WTC11 (cell line): ENCODE results near the gene SLC25A21. TPM values are rescaled to one million over a fixed set of nuclear protein-coding genes. Genes with fewer than 3 reads are reported as not detected.
"Not testable (repeated sequence)": the region's sequence is repeated elsewhere in the genome, so short reads cannot be mapped to it uniquely, and the experiment has no call there.

Source experiments
- ATAC-seq: fragments of 200-7000 bp; cut with Tn5 transposase; 2 replicates; pipeline ENCODE4 v1.10.0; 2021; ENCODE audit warnings: mild to moderate bottlenecking, moderate library complexity
- CTCF ChIA-PET: fragments of 300-600 bp; sonication (Branson Sonifier 250); formaldehyde crosslinking; loops from one replicate; lab custom pipeline; 2021; ENCODE audit warnings: antibody characterized with exemption; lab: Charles Lee
- POLR2A ChIA-PET: fragments of 350-600 bp; sonication (Branson Sonifier 250); formaldehyde crosslinking; loops from one replicate; lab custom pipeline; 2021; ENCODE audit warnings: antibody characterized with exemption; lab: Charles Lee
- DNase-seq: peaks from one replicate; pipeline ENCODE4 v3.0.0; 2021; ENCODE audit warnings: low spot score
- H3K27ac Mint-ChIP-seq: 2 replicates; pipeline ENCODE4 v1.8.0; 2021; ENCODE audit warnings: mixed read lengths
- H3K27me3 Mint-ChIP-seq: 2 replicates; pipeline ENCODE4 v1.8.0; 2021; ENCODE audit warnings: low read depth, mild to moderate bottlenecking, moderate library complexity, mixed read lengths
- H3K36me3 Mint-ChIP-seq: 2 replicates; pipeline ENCODE4 v1.8.0; 2021; ENCODE audit warnings: mixed read lengths
- H3K4me1 Mint-ChIP-seq: 2 replicates; pipeline ENCODE4 v1.8.0; 2022; ENCODE audit warnings: mixed read lengths
- H3K4me3 Mint-ChIP-seq: 2 replicates; pipeline ENCODE4 v1.8.0; 2021; ENCODE audit warnings: mild to moderate bottlenecking, moderate library complexity, mixed read lengths
- H3K9me3 Mint-ChIP-seq: 2 replicates; pipeline ENCODE4 v1.8.0; 2021; ENCODE audit warnings: mixed read lengths
- GABPB1 ChIP-seq: sonication (generic); formaldehyde crosslinking; IDR thresholded peaks from 2 replicates; pipeline ENCODE4 v1.8.1; 2023; ENCODE audit warnings: mild to moderate bottlenecking, missing genetic modification reagents
- HMGA2 ChIP-seq: fragments of 250-450 bp; sonication (Bioruptor Pico); IDR thresholded peaks from 2 replicates; pipeline ENCODE4 v1.4.0; 2021; ENCODE audit warnings: mild to moderate bottlenecking, moderate library complexity
- NFATC4 ChIP-seq: fragments of 250-450 bp; sonication (Bioruptor Pico); IDR thresholded peaks from 2 replicates; pipeline ENCODE4 v1.9.0; 2021; ENCODE audit warnings: mild to moderate bottlenecking
- RELA ChIP-seq: sonication (generic); formaldehyde crosslinking; IDR thresholded peaks from 2 replicates; pipeline ENCODE4 v1.8.1; 2022; ENCODE audit warnings: missing genetic modification reagents, mild to moderate bottlenecking, borderline replicate concordance
- ZBTB21 ChIP-seq: sonication (generic); formaldehyde crosslinking; IDR thresholded peaks from 2 replicates; pipeline ENCODE4 v1.8.1; 2023; ENCODE audit warnings: mild to moderate bottlenecking, missing genetic modification reagents, borderline replicate concordance
- ZNF396 ChIP-seq: fragments of 250-450 bp; sonication (Bioruptor Pico); IDR thresholded peaks from 2 replicates; pipeline ENCODE4 v1.8.0; 2021; ENCODE audit warnings: mild to moderate bottlenecking, moderate library complexity, borderline replicate concordance
- total RNA-seq: library from RNA; stranded (reverse); gene quantifications from 3 replicates; pipeline ENCODE4 v1.2.3, GENCODE V29; 2021
- TF ChIP-seq, protein P1 (sequence below): sonication (generic); formaldehyde crosslinking; IDR thresholded peaks from 2 replicates; pipeline ENCODE4 v1.8.0; 2022; ENCODE audit warnings: mild to moderate bottlenecking, missing genetic modification reagents
- TF ChIP-seq, protein P2 (sequence below): fragments of 250-450 bp; sonication (Bioruptor Pico); conservative IDR thresholded peaks from 2 replicates; pipeline ENCODE4 v1.9.0; 2021; ENCODE audit warnings: mild to moderate bottlenecking
- TF ChIP-seq, protein P3 (sequence below): sonication (generic); formaldehyde crosslinking; IDR thresholded peaks from 2 replicates; pipeline ENCODE4 v1.8.0; 2022; ENCODE audit warnings: mild to moderate bottlenecking, missing genetic modification reagents
- TF ChIP-seq, protein P4 (sequence below): sonication (generic); formaldehyde crosslinking; IDR thresholded peaks from 2 replicates; pipeline ENCODE4 v1.8.1; 2022; ENCODE audit warnings: low read depth, missing genetic modification reagents, borderline replicate concordance
- TF ChIP-seq, protein P5 (sequence below): sonication (generic); formaldehyde crosslinking; IDR thresholded peaks from 2 replicates; pipeline ENCODE4 v1.8.1; 2022; ENCODE audit warnings: missing genetic modification reagents, borderline replicate concordance
- TF ChIP-seq, protein P6 (sequence below): sonication (generic); formaldehyde crosslinking; IDR thresholded peaks from 2 replicates; pipeline ENCODE4 v1.8.1; 2023; ENCODE audit warnings: mild to moderate bottlenecking, missing genetic modification reagents, moderate library complexity
- TF ChIP-seq, protein P7 (sequence below): sonication (generic); formaldehyde crosslinking; IDR thresholded peaks from 2 replicates; pipeline ENCODE4 v1.8.0; 2023; ENCODE audit warnings: missing genetic modification reagents
- TF ChIP-seq, protein P8 (sequence below): sonication (generic); formaldehyde crosslinking; conservative IDR thresholded peaks from 2 replicates; pipeline ENCODE4 v1.8.1; 2022; ENCODE audit warnings: mild to moderate bottlenecking, missing genetic modification reagents

SLC25A21 gene
- total RNA-seq, 1 experiment from 2014 or later: 8.2 TPM

DNA sequence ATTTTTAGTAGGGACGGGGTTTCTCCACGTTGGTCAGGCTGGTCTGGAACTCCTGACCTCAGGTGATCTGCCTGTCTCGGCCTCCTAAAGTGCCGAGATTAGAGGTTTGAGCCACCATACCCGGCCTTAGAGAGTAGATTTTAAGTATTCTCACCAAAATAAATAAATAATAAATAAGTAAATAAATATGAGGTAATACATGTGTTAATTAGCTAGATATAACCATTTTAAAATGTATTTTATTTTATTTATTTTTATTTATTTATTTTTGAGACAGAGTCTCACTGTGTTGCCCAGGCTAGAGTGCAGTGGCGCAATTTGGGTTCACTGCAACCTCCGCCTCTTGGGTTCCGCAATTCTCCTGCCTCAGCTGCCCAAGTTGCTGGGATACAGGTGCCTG lies 12.1 kb upstream of the SLC25A21 start:
- ATAC-seq, H3K4me3 Mint-ChIP-seq, H3K4me1 Mint-ChIP-seq, H3K36me3 Mint-ChIP-seq, DNase-seq, POLR2A ChIA-PET: not testable (repeated sequence)
- peaks cover 14% of the 10 kb centered on the region for H3K9me3 Mint-ChIP-seq
- peak; percentile 91 for TF ChIP-seq HMGA2 (CRISPR knock-in tag)
- TF ChIP-seq, all 79 proteins: peak for 1; not testable (repeated sequence) for 78
- H3K27ac Mint-ChIP-seq, H3K27me3 Mint-ChIP-seq, CTCF ChIA-PET: not testable (repeated sequence)

DNA sequence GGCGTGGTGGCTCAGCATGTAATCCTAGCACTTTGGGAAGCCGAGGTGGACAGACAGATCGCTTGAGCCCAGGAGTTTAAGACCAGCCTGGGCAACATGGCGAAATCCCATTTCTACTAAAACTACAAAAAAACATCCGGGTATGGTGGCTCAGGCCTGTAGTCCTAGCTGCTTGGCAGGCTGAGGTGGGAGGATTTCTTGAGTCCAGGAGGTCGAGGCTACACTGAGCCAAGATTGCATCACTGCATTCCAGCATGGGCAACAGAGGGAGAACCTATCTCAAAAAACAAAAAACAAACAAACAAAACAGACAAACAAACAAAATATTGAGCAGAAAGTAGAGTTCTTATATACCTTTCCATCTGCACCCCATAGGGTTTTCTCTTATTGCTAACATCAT lies 9.0 kb upstream of the SLC25A21 start:
- no peaks in the 10 kb centered on the region for H3K36me3 Mint-ChIP-seq
- no peak overlapping the region for H3K4me3 Mint-ChIP-seq
- H3K4me1 Mint-ChIP-seq: no peaks in the 10 kb centered on the region
- H3K27ac Mint-ChIP-seq: peak overlapping the region; percentile 57; the same call in 1 of the 2 replicates
- no peak for DNase-seq
- TF ChIP-seq GABPB1 (CRISPR knock-in tag) (peak; percentile 48; the same call in 1 of the 2 replicates), NFATC4 (no peak), RELA (CRISPR knock-in tag) (no peak), ZBTB21 (CRISPR knock-in tag) (no peak)
- TF ChIP-seq, protein P1, sequence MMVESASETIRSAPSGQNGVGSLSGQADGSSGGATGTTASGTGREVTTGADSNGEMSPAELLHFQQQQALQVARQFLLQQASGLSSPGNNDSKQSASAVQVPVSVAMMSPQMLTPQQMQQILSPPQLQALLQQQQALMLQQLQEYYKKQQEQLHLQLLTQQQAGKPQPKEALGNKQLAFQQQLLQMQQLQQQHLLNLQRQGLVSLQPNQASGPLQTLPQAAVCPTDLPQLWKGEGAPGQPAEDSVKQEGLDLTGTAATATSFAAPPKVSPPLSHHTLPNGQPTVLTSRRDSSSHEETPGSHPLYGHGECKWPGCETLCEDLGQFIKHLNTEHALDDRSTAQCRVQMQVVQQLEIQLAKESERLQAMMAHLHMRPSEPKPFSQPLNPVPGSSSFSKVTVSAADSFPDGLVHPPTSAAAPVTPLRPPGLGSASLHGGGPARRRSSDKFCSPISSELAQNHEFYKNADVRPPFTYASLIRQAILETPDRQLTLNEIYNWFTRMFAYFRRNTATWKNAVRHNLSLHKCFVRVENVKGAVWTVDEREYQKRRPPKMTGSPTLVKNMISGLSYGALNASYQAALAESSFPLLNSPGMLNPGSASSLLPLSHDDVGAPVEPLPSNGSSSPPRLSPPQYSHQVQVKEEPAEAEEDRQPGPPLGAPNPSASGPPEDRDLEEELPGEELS: no peak
- H3K9me3 Mint-ChIP-seq: peaks cover 4% of the 10 kb centered on the region
- ATAC-seq: no peak
- ChIA-PET CTCF (no interaction called here), POLR2A (no interaction called here)
- H3K27me3 Mint-ChIP-seq: no peaks in the 10 kb centered on the region

DNA sequence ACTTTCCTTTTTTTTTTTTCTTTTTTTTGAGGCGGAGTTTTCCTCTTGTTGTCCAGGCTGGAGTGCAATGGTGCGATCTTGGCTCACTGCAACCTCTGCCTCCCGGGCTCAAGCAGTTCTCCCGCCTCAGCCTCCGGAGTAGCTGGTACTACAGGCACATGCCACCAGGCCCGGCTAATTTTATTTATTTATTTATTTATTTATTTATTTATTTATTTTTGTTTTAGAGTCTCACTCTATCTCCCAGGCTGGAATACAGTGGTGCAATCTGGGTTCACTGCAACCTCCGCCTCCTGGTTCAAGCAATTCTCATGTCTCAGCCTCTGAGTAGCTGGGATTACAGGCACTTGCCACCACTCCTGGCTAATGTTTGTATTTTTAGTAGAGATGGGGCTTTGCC lies 8.5 kb upstream of the SLC25A21 start:
- H3K27me3 Mint-ChIP-seq, H3K9me3 Mint-ChIP-seq, H3K27ac Mint-ChIP-seq, H3K36me3 Mint-ChIP-seq, H3K4me1 Mint-ChIP-seq, ATAC-seq, DNase-seq, CTCF ChIA-PET, POLR2A ChIA-PET, H3K4me3 Mint-ChIP-seq: not testable (repeated sequence)

DNA sequence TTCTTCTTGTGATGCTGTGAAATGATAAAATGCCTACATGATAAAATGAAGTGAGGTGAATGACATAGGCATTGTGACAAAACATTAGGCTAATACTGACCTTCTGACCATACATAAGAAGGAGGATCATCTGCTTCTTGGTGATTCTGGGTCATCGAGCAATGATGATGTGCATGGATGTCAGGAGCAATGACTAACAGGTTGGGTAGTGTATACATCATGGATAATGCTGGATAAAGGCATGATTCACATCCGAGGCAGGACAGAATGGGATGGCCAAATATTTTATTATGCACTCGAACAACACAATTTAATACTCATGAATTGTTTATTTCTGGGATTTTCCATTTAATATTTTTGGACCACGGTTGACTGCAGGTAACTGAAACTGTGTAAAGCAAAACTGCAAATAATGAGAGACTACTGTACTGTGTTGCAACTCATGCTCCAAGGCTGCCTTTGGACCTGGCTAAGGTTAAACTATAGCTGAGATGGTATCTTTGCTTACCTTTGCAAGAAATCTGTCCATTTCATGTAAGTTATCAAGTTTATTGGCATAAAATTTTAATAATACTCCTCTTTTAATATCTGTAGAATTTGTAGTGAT lies 7.6 kb upstream of the SLC25A21 start:
- Mint-ChIP-seq H3K9me3 (peaks cover 4% of the 10 kb centered on the region), H3K27me3 (no peaks in the 10 kb centered on the region), H3K36me3 (no peaks in the 10 kb centered on the region), H3K4me3 (no peak overlapping the region), H3K4me1 (no peaks in the 10 kb centered on the region), H3K27ac (no peak overlapping the region)
- ATAC-seq: no peak
- DNase-seq: no peak
- ChIA-PET POLR2A (no interaction called here), CTCF (no interaction called here)
- TF ChIP-seq, protein P2, sequence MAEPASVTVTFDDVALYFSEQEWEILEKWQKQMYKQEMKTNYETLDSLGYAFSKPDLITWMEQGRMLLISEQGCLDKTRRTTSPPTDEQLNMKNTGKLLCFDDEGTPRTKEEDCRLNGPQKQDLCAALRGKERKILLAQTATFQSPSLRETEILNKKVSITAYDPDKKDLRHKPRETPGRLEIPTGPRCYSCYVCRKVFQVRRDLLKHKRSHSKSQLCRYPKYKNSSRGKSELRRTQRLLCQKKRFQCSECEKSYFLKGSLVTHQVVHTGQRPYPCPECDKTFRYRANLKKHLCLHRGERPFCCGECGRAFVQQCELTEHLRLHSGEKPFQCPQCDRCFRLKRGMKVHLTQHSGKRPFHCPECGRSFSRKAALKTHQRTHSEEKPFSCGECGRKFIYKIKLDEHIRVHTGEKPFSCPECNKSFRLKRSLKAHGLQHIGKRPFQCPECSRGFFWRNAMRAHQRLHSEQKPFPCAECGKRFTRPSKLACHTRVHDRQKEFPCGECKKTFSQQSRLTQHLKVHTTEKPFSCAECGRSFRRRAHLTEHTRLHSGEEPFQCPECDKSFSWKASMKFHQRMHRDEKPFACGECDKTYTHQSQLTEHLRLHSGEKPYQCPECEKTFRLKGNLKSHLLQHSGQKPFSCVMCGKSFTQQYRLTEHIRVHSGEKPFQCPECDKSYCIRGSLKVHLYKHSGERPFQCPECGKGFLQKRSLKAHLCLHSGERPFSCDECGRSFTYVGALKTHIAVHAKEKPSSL (CRISPR knock-in tag): no peak
- no peak for TF ChIP-seq ZNF396 (CRISPR knock-in tag)
- TF ChIP-seq, protein P3, sequence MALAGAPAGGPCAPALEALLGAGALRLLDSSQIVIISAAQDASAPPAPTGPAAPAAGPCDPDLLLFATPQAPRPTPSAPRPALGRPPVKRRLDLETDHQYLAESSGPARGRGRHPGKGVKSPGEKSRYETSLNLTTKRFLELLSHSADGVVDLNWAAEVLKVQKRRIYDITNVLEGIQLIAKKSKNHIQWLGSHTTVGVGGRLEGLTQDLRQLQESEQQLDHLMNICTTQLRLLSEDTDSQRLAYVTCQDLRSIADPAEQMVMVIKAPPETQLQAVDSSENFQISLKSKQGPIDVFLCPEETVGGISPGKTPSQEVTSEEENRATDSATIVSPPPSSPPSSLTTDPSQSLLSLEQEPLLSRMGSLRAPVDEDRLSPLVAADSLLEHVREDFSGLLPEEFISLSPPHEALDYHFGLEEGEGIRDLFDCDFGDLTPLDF (CRISPR knock-in tag): no peak
- TF ChIP-seq, protein P4, sequence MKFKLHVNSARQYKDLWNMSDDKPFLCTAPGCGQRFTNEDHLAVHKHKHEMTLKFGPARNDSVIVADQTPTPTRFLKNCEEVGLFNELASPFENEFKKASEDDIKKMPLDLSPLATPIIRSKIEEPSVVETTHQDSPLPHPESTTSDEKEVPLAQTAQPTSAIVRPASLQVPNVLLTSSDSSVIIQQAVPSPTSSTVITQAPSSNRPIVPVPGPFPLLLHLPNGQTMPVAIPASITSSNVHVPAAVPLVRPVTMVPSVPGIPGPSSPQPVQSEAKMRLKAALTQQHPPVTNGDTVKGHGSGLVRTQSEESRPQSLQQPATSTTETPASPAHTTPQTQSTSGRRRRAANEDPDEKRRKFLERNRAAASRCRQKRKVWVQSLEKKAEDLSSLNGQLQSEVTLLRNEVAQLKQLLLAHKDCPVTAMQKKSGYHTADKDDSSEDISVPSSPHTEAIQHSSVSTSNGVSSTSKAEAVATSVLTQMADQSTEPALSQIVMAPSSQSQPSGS (CRISPR knock-in tag): no peak
- TF ChIP-seq, protein P5, sequence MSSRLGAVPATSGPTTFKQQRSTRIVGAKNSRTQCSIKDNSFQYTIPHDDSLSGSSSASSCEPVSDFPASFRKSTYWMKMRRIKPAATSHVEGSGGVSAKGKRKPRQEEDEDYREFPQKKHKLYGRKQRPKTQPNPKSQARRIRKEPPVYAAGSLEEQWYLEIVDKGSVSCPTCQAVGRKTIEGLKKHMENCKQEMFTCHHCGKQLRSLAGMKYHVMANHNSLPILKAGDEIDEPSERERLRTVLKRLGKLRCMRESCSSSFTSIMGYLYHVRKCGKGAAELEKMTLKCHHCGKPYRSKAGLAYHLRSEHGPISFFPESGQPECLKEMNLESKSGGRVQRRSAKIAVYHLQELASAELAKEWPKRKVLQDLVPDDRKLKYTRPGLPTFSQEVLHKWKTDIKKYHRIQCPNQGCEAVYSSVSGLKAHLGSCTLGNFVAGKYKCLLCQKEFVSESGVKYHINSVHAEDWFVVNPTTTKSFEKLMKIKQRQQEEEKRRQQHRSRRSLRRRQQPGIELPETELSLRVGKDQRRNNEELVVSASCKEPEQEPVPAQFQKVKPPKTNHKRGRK (CRISPR knock-in tag): no peak
- TF ChIP-seq, protein P6, sequence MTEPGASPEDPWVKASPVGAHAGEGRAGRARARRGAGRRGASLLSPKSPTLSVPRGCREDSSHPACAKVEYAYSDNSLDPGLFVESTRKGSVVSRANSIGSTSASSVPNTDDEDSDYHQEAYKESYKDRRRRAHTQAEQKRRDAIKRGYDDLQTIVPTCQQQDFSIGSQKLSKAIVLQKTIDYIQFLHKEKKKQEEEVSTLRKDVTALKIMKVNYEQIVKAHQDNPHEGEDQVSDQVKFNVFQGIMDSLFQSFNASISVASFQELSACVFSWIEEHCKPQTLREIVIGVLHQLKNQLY (CRISPR knock-in tag): no peak
- TF ChIP-seq, protein P7, sequence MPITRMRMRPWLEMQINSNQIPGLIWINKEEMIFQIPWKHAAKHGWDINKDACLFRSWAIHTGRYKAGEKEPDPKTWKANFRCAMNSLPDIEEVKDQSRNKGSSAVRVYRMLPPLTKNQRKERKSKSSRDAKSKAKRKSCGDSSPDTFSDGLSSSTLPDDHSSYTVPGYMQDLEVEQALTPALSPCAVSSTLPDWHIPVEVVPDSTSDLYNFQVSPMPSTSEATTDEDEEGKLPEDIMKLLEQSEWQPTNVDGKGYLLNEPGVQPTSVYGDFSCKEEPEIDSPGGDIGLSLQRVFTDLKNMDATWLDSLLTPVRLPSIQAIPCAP (CRISPR knock-in tag): no peak
- TF ChIP-seq, protein P8, sequence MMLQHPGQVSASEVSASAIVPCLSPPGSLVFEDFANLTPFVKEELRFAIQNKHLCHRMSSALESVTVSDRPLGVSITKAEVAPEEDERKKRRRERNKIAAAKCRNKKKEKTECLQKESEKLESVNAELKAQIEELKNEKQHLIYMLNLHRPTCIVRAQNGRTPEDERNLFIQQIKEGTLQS (CRISPR knock-in tag): no peak
